B cell (primary cell): ENCODE results near the gene CPLANE2. TPM values are rescaled to one million over a fixed set of nuclear protein-coding genes. Genes with fewer than 3 reads are reported as not detected.
"Not testable (repeated sequence)": the region's sequence is repeated elsewhere in the genome, so short reads cannot be mapped to it uniquely, and the experiment has no call there.

Experiments
- ATAC-seq: fragments of 200-7000 bp; cut with Tn5 transposase; one replicate; pipeline ENCODE4 v1.10.0; 2021; ENCODE audit warnings: low read depth, mild to moderate bottlenecking, moderate number of reproducible peaks, moderate library complexity
- CTCF ChIA-PET: fragments of 350-600 bp; sonication (Branson Sonifier 250); formaldehyde crosslinking; loops from one replicate; lab custom pipeline; 2021; ENCODE audit warnings: antibody characterized with exemption, inconsistent platforms; lab: Charles Lee
- POLR2A ChIA-PET: fragments of 350-600 bp; sonication (Branson Sonifier 250); formaldehyde crosslinking; loops from one replicate; lab custom pipeline; 2021; ENCODE audit warnings: antibody characterized with exemption; lab: Charles Lee
- DNase-seq: peaks from one replicate; pipeline ENCODE4 v3.0.0; 2013
- H2AFZ ChIP-seq: 2 replicates; pipeline ENCODE4 v1.6.1; 2012; ENCODE audit warnings: mild to moderate bottlenecking, low read depth, low read length; ENCODE audit not compliant: insufficient read depth, poor library complexity, severe bottlenecking
- H3K27ac ChIP-seq, 2 donors: 1 replicate in 1 of 2; 2 replicates in 1 of 2; pipeline ENCODE4 v1.5.1; 2012 to 2013; ENCODE audit warnings: low read length in 2 of 2, mild to moderate bottlenecking in 2 of 2, moderate library complexity in 1 of 2
- H3K27me3 ChIP-seq, 4 experiments: fragments of 200-600 bp in 1 of 4; sonication (generic) in 1 of 4; replicated peaks in 1 of 4; 1 replicate in 2 of 4; 2 replicates in 2 of 4; pipeline versions ENCODE4 v1.6.1 to v1.7.0; 2013 to 2016; ENCODE audit warnings: low read length in 3 of 4, mild to moderate bottlenecking in 2 of 4, mixed read lengths in 1 of 4, moderate library complexity in 1 of 4; ENCODE audit not compliant: insufficient read depth in 4 of 4, control insufficient read depth in 3 of 4; ENCODE audit errors: control extremely low read depth in 1 of 4
- H3K36me3 ChIP-seq, 2 experiments: replicated peaks in 1 of 2; 1 replicate in 1 of 2; 2 replicates in 1 of 2; pipeline versions ENCODE4 v1.6.1 to v1.7.1; 2013; ENCODE audit warnings: low read length in 1 of 2; ENCODE audit not compliant: insufficient read depth in 2 of 2, control insufficient read depth in 1 of 2; ENCODE audit errors: control extremely low read depth in 1 of 2, extremely low read depth in 1 of 2
- H3K4me1 ChIP-seq, 2 donors: fragments of 200-600 bp in 1 of 2; sonication (generic) in 1 of 2; 1 replicate in 1 of 2; 2 replicates in 1 of 2; pipeline versions ENCODE4 v1.5.1 to v1.6.1; 2013 to 2017; ENCODE audit warnings: low read length in 2 of 2; ENCODE audit not compliant: control insufficient read depth in 2 of 2, insufficient read depth in 2 of 2
- H3K4me2 ChIP-seq: replicated peaks from 2 replicates; pipeline ENCODE3; 2012; ENCODE audit warnings: mild to moderate bottlenecking, low read depth, low read length; ENCODE audit not compliant: poor library complexity, severe bottlenecking
- H3K4me3 ChIP-seq, 5 experiments: fragments of 200-600 bp in 1 of 5; sonication (generic) in 1 of 5; 1 replicate in 3 of 5; 2 replicates in 2 of 5; pipeline versions ENCODE4 v1.5.1 to v1.7.0; 2011 to 2016; ENCODE audit warnings: low read length in 4 of 5, mild to moderate bottlenecking in 4 of 5, low read depth in 2 of 5, control low read depth in 1 of 5, moderate library complexity in 1 of 5; ENCODE audit not compliant: insufficient read depth in 1 of 5; ENCODE audit errors: control extremely low read depth in 1 of 5, extremely low read depth in 1 of 5
- H3K79me2 ChIP-seq: fragments of 200-600 bp; sonication (generic); one replicate; pipeline ENCODE4 v1.6.0; 2016; ENCODE audit warnings: low read length; ENCODE audit not compliant: control insufficient read depth, insufficient read depth
- H3K9ac ChIP-seq: fragments of 200-600 bp; sonication (generic); 2 replicates; pipeline ENCODE4 v1.6.1; 2017; ENCODE audit warnings: mild to moderate bottlenecking, low read length, moderate library complexity
- H3K9me3 ChIP-seq, 3 donors: one replicate each; pipeline versions ENCODE4 v1.6.1 to v1.7.1; 2013; ENCODE audit warnings: low read length in 2 of 3; ENCODE audit not compliant: control insufficient read depth in 2 of 3, insufficient read depth in 1 of 3; ENCODE audit errors: control extremely low read depth in 1 of 3
- H4K20me1 ChIP-seq: 2 replicates; pipeline ENCODE4 v1.6.0; 2012; ENCODE audit warnings: mild to moderate bottlenecking, low read length; ENCODE audit not compliant: insufficient read depth, control insufficient read depth, poor library complexity, severe bottlenecking
- H3K27ac Mint-ChIP-seq: one replicate; pipeline ENCODE4 v1.8.0; 2021; ENCODE audit warnings: mixed read lengths
- H3K27me3 Mint-ChIP-seq: one replicate; pipeline ENCODE4 v1.8.0; 2021; ENCODE audit warnings: mixed read lengths
- H3K4me1 Mint-ChIP-seq: one replicate; pipeline ENCODE4 v1.8.0; 2021; ENCODE audit warnings: mixed read lengths
- H3K4me3 Mint-ChIP-seq: one replicate; pipeline ENCODE4 v1.8.0; 2021; ENCODE audit warnings: mixed read lengths
- H3K9me3 Mint-ChIP-seq: one replicate; pipeline ENCODE4 v1.8.0; 2022; ENCODE audit warnings: mixed read lengths; ENCODE audit not compliant: insufficient read depth
- CTCF ChIP-seq: fragments of 200-600 bp; IDR thresholded peaks from one replicate; pipeline ENCODE4 v1.8.0; 2022; ENCODE audit warnings: antibody characterized with exemption, mild to moderate bottlenecking
- EZH2 ChIP-seq: IDR thresholded peaks from 2 replicates; pipeline ENCODE4 v1.6.1; 2012; ENCODE audit warnings: borderline replicate concordance, low read depth, mild to moderate bottlenecking, moderate library complexity, low read length; ENCODE audit not compliant: insufficient read depth, poor library complexity, severe bottlenecking
- WGBS: methylation state at CpG from one replicate; pipeline ENCODE4 v1.1.5; 2013; ENCODE audit warnings: missing lambda C conversion rate; ENCODE audit not compliant: insufficient coverage; 5-methylcytosine and 5-hydroxymethylcytosine counted together
- intact Hi-C: fragments of 100-400 bp; cut with micrococcal nuclease; formaldehyde crosslinking; loops from one replicate; pipeline ENCODE4 v1.10.0; 2022
- polyA plus RNA-seq: library from polyadenylated mRNA; depleted of rRNA; stranded (reverse); fragments of >200 nt; gene quantifications from 2 replicates; pipeline ENCODE4 v1.2.3, GENCODE V29; 2012
- total RNA-seq, 2 donors: library from RNA; stranded (reverse); fragments of 120-200 nt in 1 of 2; gene quantifications; 1 replicate in 1 of 2; 2 replicates in 1 of 2; pipeline versions ENCODE4 v1.2.3 to v1.2.4, GENCODE V29; 2013 to 2022

CPLANE2 gene
- total and polyA plus RNA-seq, 2 donors (not counting 1 experiment from before 2014, with no cell fraction given), result 5.7 to 11.1 TPM

- POLR2A ChIA-PET, result no interaction called here
- no peaks in the 10 kb centered on the region for H3K79me2 ChIP-seq
- DNase-seq (no peak), ATAC-seq (no peak)
- no peak overlapping the region for H3K4me3 Mint-ChIP-seq
- no peaks in the 10 kb centered on the region for H3K4me1 Mint-ChIP-seq
- CTCF ChIA-PET, result interaction anchor here (0.6 kb wide), 1 partner anchor 13 kb away, joined by 3 read pairs; no protein-coding TSS in a partner anchor
- no peak overlapping the region for H3K27ac ChIP-seq
- peaks cover 9% of the 10 kb centered on the region for H4K20me1 ChIP-seq
- no peak overlapping the region for H3K27ac Mint-ChIP-seq
- H3K27me3 Mint-ChIP-seq, result no peaks in the 10 kb centered on the region
- H3K9me3 Mint-ChIP-seq, result no peaks in the 10 kb centered on the region
- TF ChIP-seq CTCF (no peak), EZH2 (no peak)
- no peak overlapping the region for H3K9ac ChIP-seq
- no peak overlapping the region for H3K4me3 ChIP-seq
- no peaks in the 10 kb centered on the region for H3K4me1 ChIP-seq
- no peak overlapping the region for H2AFZ ChIP-seq
- H3K27me3 ChIP-seq, result no peaks in the 10 kb centered on the region
- H3K4me2 ChIP-seq, result no peak overlapping the region
- H3K9me3 ChIP-seq, result no peaks in the 10 kb centered on the region
- no CpG with 5 or more reads among the region's 3 CpGs for WGBS
- intact Hi-C loops, result no loop called here
- H3K36me3 ChIP-seq, result peaks cover 0 to 44% of the 10 kb centered on the region in 2 experiments
Measured at GRCh38 chr1:16257968-16258367, 21.0 kb upstream of the CPLANE2 start.

GRCh38 chr1:16257556-16257955, 20.6 kb upstream of the CPLANE2 start:
- H2AFZ ChIP-seq, H3K9me3 Mint-ChIP-seq, H3K4me3 Mint-ChIP-seq, H3K9ac ChIP-seq, H3K27ac ChIP-seq, H4K20me1 ChIP-seq, H3K4me2 ChIP-seq, intact Hi-C loops, H3K4me1 Mint-ChIP-seq, H3K79me2 ChIP-seq, POLR2A ChIA-PET, H3K4me1 ChIP-seq, H3K27me3 Mint-ChIP-seq, H3K4me3 ChIP-seq, H3K9me3 ChIP-seq, DNase-seq, ATAC-seq, H3K27ac Mint-ChIP-seq, H3K27me3 ChIP-seq: not testable (repeated sequence)
- WGBS, result 93% methylated on average over 2 of the region's 3 CpGs
- H3K36me3 ChIP-seq, result peaks cover 0 to 48% of the 10 kb centered on the region in 2 experiments
- CTCF ChIA-PET, result interaction anchor here (0.6 kb wide), 1 partner anchor 13 kb away, joined by 3 read pairs; no protein-coding TSS in a partner anchor
